Esophagus muscularis mucosa (tissue), 4 donors: Measurements from ENCODE around the gene FBXW8. TPM values are rescaled to one million over a fixed set of nuclear protein-coding genes. Genes with fewer than 3 reads are reported as not detected.

Source experiments
- DNase-seq: peaks from one replicate; pipeline ENCODE4 v3.0.0-alpha.2; 2017; ENCODE audit errors: extremely low spot score
- H3K27ac ChIP-seq, 4 donors: fragments of 200-600 bp; sonication (generic); replicated peaks in 1 of 4; 1 replicate in 3 of 4; 2 replicates in 1 of 4; pipeline ENCODE4 v1.5.1; 2016 to 2019; ENCODE audit warnings: mild to moderate bottlenecking in 1 of 4
- H3K27me3 ChIP-seq, 4 donors: fragments of 200-600 bp; sonication (generic); one replicate each; pipeline versions ENCODE4 v1.5.1 to v1.6.0; 2016 to 2019
- H3K36me3 ChIP-seq, 4 donors: fragments of 200-600 bp; sonication (generic); one replicate each; pipeline ENCODE4 v1.5.1; 2016 to 2019
- H3K4me1 ChIP-seq, 4 donors: fragments of 200-600 bp; sonication (generic); one replicate each; pipeline ENCODE4 v1.5.1; 2016 to 2019
- H3K4me3 ChIP-seq, 4 donors: fragments of 200-600 bp; sonication (generic); 1 replicate in 2 of 4; 2 replicates in 2 of 4; pipeline ENCODE4 v1.5.1; 2016 to 2019; ENCODE audit warnings: mild to moderate bottlenecking in 4 of 4, moderate library complexity in 1 of 4
- H3K9me3 ChIP-seq, 4 donors: fragments of 200-600 bp; sonication (generic); 1 replicate in 3 of 4; 2 replicates in 1 of 4; pipeline ENCODE4 v1.5.1; 2016 to 2019
- CTCF ChIP-seq, 3 experiments: fragments of 200-600 bp in 2 of 3; fragments of 450-650 bp in 1 of 3; sonication (generic) in 2 of 3; IDR thresholded peaks; one replicate each; pipeline ENCODE4 v1.5.1; 2017 to 2019; ENCODE audit warnings: antibody characterized with exemption in 3 of 3, mild to moderate bottlenecking in 2 of 3, moderate library complexity in 1 of 3
- EP300 ChIP-seq: sonication (generic); formaldehyde crosslinking; IDR thresholded peaks from one replicate; pipeline ENCODE4 v1.6.1; 2017; ENCODE audit warnings: antibody characterized with exemption
- POLR2A ChIP-seq: fragments of 450-650 bp; IDR thresholded peaks from one replicate; pipeline ENCODE4 v1.6.1; 2017; ENCODE audit warnings: antibody characterized with exemption, moderate library complexity, mild to moderate bottlenecking, low read depth
- POLR2AphosphoS5 ChIP-seq, 2 donors: sonication (generic); formaldehyde crosslinking; IDR thresholded peaks; one replicate each; pipeline ENCODE4 v1.6.1; 2017; ENCODE audit warnings: antibody characterized with exemption in 2 of 2
- WGBS: methylation state at CpG from one replicate; pipeline ENCODE4 v1.1.5; 2018; 5-methylcytosine and 5-hydroxymethylcytosine counted together
- intact Hi-C: fragments of 100-400 bp; cut with DNase I; formaldehyde crosslinking; loops from one replicate; pipeline ENCODE4 v1.15.1; 2023
- total RNA-seq, 4 donors: library from RNA; depleted of rRNA; stranded (reverse); fragments of >200 nt; gene quantifications; one replicate each; pipeline versions ENCODE4 v1.1.0 to v1.2.1, GENCODE V29; 2016

FBXW8 gene
- total RNA-seq, 4 donors from 2014 or later = 11.9 to 13.9 (median 13.3) TPM

- H3K9me3 ChIP-seq = no peaks in the 10 kb centered on the region
- no peak overlapping the region for H3K27ac ChIP-seq
- no peak for DNase-seq
- intact Hi-C loops = no loop called here
- 100% methylated on average over 1 of the region's 5 CpGs for WGBS
- no peak for TF ChIP-seq POLR2AphosphoS5 (IDR thresholded peaks at IDR 0.05)
- TF ChIP-seq CTCF (IDR thresholded peaks at IDR 0.05) = no peak
- TF ChIP-seq EP300 = no peak
- TF ChIP-seq POLR2A = no peak
- no peak overlapping the region for H3K4me3 ChIP-seq
- H3K36me3 ChIP-seq = peaks cover 8 to 34% (median 13%) of the 10 kb centered on the region in 4 donors
- peaks cover 0 to 5% (median 0%) of the 10 kb centered on the region in 4 donors for H3K4me1 ChIP-seq
- H3K27me3 ChIP-seq = no peaks in the 10 kb centered on the region
These were observed 89.6 kb downstream of the FBXW8 start for GRCh38 chr12:117000316-117000715.

DNA sequence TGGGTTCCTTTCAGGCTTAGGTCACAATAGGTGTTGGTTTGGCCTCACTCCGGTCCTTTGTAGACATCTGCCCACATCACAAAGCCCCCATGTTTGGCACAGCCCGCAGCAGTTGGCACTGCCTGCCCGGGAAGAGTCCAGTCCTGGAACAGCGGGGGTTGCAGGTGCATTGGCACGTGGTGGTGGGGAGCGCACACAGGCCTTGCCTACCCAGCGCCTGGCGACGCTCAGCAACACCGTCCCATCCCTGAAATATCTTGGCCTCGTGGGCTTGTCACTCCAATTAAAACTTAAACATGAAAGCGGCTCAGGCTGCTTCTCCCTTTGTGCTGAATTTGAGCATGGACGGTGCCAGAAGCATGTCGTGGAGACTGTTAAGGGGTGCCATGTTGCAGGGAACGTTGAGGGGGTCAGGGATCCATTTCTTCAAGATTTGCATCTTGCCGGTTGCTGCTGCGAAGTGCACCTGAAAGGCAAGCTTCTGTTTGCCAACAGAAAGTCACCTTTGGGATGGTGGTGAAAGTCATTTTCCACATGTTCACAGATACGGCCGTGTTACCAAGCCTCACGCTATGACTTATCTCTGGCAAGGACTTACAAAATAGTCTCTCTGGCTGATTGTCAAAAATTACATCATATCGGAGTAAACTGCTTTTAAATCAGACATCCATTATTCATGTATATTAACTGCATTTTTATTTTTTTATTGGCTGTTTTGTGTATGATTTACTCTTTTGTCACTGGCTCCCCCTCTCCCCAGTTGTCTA is 91.5 kb downstream of the FBXW8 start:
- TF ChIP-seq EP300 = no peak
- TF ChIP-seq POLR2AphosphoS5 (IDR thresholded peaks at IDR 0.05) = no peak
- no peak for TF ChIP-seq POLR2A
- TF ChIP-seq CTCF (IDR thresholded peaks at IDR 0.05) = no peak
- H3K4me3 ChIP-seq = no peak overlapping the region
- H3K9me3 ChIP-seq = no peaks in the 10 kb centered on the region
- no peaks in the 10 kb centered on the region for H3K27me3 ChIP-seq
- no peak for DNase-seq
- H3K4me1 ChIP-seq = peaks cover 0 to 5% (median 0%) of the 10 kb centered on the region in 4 donors
- 82% methylated on average over 18 of the region's 21 CpGs for WGBS
- H3K27ac ChIP-seq = no peak overlapping the region
- intact Hi-C loops = no loop called here
- H3K36me3 ChIP-seq = peaks cover 15 to 43% (median 23%) of the 10 kb centered on the region in 4 donors

DNA sequence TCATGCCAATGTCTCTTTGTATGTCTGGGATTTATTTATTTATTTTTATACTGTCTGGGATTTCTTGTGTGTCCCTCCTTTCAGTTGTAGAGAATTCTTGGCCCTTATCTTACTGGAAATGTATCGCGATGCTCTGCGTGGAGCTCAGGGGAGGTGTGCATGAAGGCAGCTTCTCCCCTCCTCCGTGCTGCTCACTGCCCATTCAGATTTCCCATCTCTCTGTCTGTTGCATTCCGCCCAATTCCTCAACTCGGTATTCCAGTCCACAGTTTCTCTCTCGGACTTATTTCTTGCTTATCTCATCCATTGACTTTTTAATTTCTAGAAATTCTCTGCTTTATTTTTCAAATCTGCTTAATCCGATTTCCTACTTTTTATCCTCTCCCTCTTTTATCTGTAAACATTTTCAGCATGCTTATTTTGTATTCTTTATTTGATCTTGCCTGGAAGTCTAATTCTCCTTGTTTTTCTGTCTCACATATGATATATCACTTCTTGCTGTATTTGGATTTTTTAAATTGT is 93.2 kb downstream of the FBXW8 start:
- Histone ChIP-seq H3K27ac (no peak overlapping the region), H3K4me1 (peaks cover 0 to 5% (median 0%) of the 10 kb centered on the region in 4 donors), H3K9me3 (no peaks in the 10 kb centered on the region), H3K36me3 (peaks cover 15 to 36% (median 23%) of the 10 kb centered on the region in 4 donors), H3K27me3 (no peaks in the 10 kb centered on the region), H3K4me3 (no peak overlapping the region)
- TF ChIP-seq EP300 (no peak), POLR2A (no peak), CTCF (IDR thresholded peaks at IDR 0.05) (no peak), POLR2AphosphoS5 (IDR thresholded peaks at IDR 0.05) (no peak)
- intact Hi-C loops = no loop called here
- no peak for DNase-seq
- 91% methylated on average over 8 of the region's 8 CpGs for WGBS

DNA sequence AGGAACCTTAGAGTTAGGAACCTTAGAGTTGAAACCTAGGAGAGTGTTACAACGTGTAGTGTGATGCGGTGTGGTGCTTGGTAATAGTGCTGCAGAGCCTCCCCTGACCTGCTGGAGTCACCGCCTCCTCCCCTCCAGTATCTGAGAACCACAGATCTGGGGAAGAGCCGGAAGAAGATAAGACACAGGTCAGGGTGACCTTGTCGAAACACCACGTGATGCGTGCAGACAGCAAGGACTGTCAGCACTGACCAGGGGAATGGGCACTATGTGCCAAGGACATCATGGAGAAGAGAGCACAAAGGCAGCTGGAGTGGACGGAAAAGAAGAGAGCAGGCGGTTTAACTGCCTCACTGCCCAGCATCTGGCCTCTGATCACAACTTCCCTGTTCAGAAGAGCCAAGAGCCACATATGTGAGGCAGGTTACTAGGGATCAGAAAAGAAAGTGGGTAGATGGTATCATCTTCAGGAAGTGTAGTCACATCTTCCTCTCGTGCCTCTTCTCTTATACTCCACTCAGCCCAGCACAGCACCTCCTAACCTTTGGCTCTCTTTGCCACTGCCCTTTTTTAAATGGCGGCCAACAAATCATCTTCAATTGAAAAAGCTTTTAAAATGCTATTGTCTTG is 94.8 kb downstream of the FBXW8 start:
- TF ChIP-seq POLR2A (no peak), POLR2AphosphoS5 (IDR thresholded peaks at IDR 0.05) (no peak), EP300 (no peak), CTCF (IDR thresholded peaks at IDR 0.05) (no peak)

More for the DNA sequence above, 94.8 kb downstream of the FBXW8 start:
- intact Hi-C loops = no loop called here
- 92% methylated on average over 11 of the region's 11 CpGs for WGBS
- H3K9me3 ChIP-seq = no peaks in the 10 kb centered on the region
- peaks cover 15 to 39% (median 23%) of the 10 kb centered on the region in 4 donors for H3K36me3 ChIP-seq
- H3K27ac ChIP-seq = no peak overlapping the region
- no peak for DNase-seq
- H3K4me1 ChIP-seq = peaks cover 0 to 5% (median 0%) of the 10 kb centered on the region in 4 donors
- H3K4me3 ChIP-seq = no peak overlapping the region
- no peaks in the 10 kb centered on the region for H3K27me3 ChIP-seq
